C4-2B (cell line): ENCODE measurements around the gene XPO1.

Experiments used
- CTCF ChIP-seq: fragments of 450-650 bp; conservative IDR thresholded peaks from 2 replicates; pipeline ENCODE4 v1.5.1; 2017; ENCODE audit warnings: mild to moderate bottlenecking
- ZFX ChIP-seq: fragments of 450-650 bp; IDR thresholded peaks from 2 replicates; pipeline ENCODE4 v1.6.1; 2017

GRCh38 chr2:61437170-61437569 lies 101.0 kb downstream of the XPO1 start:
- TF ChIP-seq CTCF: no peak
- TF ChIP-seq ZFX: no peak
